Left renal pelvis (tissue), 4 donors: Measurements from ENCODE around the gene DENND2A. TPM values are rescaled to one million over a fixed set of nuclear protein-coding genes. Genes with fewer than 3 reads are reported as not detected.
"Not testable (repeated sequence)": the region's sequence is repeated elsewhere in the genome, so short reads cannot be mapped to it uniquely, and the experiment has no call there.

Experiments
- DNase-seq, 4 donors: peaks; one replicate each; pipeline ENCODE4 v3.0.0-alpha.2; 2013; ENCODE audit warnings: low read depth in 4 of 4, low spot score in 3 of 4
- polyA plus RNA-seq, 4 donors: library from polyadenylated mRNA; unstranded; fragments of 120-200 nt; gene quantifications; one replicate each; pipeline ENCODE4 v1.2.1, GENCODE V29; 2013; ENCODE audit not compliant: insufficient read length in 4 of 4

Gene DENND2A, protein sequence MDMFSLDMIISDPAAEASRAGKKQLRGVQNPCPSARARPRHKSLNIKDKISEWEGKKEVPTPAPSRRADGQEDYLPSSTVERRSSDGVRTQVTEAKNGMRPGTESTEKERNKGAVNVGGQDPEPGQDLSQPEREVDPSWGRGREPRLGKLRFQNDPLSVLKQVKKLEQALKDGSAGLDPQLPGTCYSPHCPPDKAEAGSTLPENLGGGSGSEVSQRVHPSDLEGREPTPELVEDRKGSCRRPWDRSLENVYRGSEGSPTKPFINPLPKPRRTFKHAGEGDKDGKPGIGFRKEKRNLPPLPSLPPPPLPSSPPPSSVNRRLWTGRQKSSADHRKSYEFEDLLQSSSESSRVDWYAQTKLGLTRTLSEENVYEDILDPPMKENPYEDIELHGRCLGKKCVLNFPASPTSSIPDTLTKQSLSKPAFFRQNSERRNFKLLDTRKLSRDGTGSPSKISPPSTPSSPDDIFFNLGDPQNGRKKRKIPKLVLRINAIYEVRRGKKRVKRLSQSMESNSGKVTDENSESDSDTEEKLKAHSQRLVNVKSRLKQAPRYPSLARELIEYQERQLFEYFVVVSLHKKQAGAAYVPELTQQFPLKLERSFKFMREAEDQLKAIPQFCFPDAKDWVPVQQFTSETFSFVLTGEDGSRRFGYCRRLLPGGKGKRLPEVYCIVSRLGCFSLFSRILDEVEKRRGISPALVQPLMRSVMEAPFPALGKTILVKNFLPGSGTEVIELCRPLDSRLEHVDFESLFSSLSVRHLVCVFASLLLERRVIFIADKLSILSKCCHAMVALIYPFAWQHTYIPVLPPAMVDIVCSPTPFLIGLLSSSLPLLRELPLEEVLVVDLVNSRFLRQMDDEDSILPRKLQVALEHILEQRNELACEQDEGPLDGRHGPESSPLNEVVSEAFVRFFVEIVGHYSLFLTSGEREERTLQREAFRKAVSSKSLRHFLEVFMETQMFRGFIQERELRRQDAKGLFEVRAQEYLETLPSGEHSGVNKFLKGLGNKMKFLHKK
- polyA plus RNA-seq: 10 to 100 TPM; 34.7 to 43.3 (median 40.2) TPM

- peak in 3 of 4 donors; percentile 66 to 70 (median 68) for DNase-seq
These were observed at the start of gene DENND2A for GRCh38 chr7:140640727-140641523. Gene DENND2A (minus strand): TSS chr7:140640813. CDS start chr7:140602397, 38,416 bp downstream.

DNA sequence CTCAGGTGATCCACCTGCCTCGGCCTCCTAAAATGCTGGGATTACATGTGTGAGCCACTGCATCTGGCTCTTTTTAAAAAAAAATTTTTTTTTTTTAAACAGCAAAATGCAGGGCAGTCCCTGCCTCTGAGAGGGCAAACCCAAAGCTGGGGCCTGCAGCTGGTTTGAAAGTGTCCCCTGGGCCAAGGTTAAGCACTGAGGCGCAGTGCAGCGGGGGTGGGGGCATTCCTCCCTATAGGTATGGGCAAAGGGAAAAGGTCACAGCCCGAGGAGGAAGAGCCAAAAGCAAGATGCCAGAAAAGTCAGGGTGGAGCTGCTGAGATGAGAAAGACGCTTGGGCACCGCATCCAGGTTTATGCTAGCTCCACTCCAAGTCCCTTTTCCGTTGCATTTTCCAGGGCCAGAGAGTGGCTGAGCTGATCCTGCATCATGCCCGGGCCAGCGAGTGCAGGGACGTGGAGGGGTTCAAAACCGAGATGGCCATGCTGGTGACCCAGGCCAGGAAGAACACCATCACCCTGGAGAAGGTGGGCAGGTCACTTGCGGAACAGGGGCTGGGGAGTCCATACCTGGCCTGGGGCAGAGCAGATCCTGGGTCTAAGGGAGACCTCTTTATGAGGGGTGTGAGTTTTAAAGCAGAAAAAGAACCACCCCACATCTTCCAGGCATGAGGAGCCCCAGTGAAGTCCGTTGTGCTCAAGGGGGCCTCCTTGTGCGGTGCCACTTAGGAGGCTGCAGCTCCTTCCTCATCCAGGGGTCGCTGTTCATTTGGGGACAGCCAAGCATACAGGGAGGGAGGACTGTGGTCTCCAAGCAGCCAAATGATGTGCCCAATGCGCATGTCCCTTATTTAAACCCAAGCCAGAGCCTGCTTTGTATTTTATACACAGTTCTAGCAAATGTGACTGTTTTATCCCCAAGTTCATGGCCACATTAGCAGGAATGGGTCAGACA is 48.9 kb upstream of the DENND2A start:
- DNase-seq: no peak

- DNase-seq: no peak
These were observed 47.7 kb upstream of the DENND2A start for GRCh38 chr7:140688341-140688740.

GRCh38 chr7:140686921-140687320 is 46.3 kb upstream of the DENND2A start:
- DNase-seq: no peak

- DNase-seq: no peak
These were observed 44.9 kb upstream of the DENND2A start for GRCh38 chr7:140685407-140686087.

GRCh38 chr7:140684066-140684950 is 43.7 kb upstream of the DENND2A start:
- DNase-seq: no peak

GRCh38 chr7:140683657-140684056 is 43.0 kb upstream of the DENND2A start:
- DNase-seq: no peak

GRCh38 chr7:140681766-140682165 is 41.2 kb upstream of the DENND2A start:
- no peak for DNase-seq

GRCh38 chr7:140680886-140681285 is 40.3 kb upstream of the DENND2A start:
- no peak for DNase-seq

GRCh38 chr7:140679186-140679585 is 38.6 kb upstream of the DENND2A start:
- no peak for DNase-seq

- no peak for DNase-seq
These were observed 38.2 kb upstream of the DENND2A start for GRCh38 chr7:140678816-140679130.

- no peak for DNase-seq
These were observed 37.6 kb upstream of the DENND2A start for GRCh38 chr7:140678081-140678815.

DNA sequence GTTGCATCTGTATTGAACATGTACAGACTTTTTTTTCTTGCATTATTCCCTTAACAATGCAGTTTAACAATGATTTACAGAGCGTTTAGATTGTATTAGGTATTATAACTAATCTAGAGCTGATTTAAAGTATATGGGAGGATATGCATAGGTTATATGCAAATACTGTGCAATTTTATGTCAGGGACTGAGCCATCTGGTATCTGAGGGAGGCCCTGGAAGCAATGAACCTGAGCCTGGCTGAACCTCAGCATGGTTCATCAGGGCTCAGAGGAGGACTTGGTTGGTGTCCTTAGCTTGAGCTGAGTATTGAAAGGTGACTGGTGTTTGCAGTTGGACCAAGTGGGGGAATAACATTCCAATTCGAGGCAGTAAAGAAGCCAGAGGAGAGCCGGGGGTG is 36.9 kb upstream of the DENND2A start:
- no peak for DNase-seq

GRCh38 chr7:140676956-140677355 is 36.3 kb upstream of the DENND2A start:
- not testable (repeated sequence) for DNase-seq

DNA sequence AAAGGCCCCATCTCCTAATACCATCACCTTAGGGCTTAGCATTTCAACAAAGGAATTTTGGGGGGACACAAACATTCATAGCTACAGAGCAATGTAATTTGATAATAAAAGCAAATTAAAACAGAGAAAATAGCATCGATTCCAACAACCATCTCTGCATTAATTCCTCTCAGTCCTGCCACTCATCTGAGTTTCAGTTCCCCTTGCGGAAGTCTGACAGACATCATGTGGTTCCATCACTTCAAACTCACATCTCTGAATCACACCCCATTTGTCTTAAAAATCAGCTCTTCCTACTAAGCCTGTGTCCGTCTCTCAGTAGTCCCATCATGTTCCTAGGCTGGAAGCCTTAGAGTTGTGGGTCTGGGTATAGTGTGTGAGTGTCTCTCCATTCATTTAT is 35.7 kb upstream of the DENND2A start:
- DNase-seq: no peak

DNA sequence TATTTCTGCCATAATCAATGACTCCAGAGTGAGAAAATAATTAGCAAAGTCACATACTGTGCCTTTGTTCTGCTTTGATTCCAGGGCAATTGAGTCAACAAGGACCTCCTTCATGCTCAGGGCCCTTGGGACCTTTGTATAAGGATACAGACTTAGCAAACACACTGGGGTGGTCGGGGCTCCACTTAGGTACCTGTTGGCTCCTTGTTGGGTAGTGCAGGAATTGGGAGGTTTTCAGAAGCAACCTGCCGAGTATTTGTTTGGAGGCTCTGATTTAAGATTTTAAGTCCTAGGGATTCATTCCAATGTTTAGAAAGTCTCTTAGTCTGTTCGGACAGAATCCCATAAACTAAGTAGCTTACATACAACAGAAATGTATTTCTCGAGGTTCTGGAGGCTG is 35.1 kb upstream of the DENND2A start:
- no peak for DNase-seq
